Smooth muscle cell of bladder (primary cell): Measurements from ENCODE around the gene ACSS1. TPM values are rescaled to one million over a fixed set of nuclear protein-coding genes. Genes with fewer than 3 reads are reported as not detected.

Source experiments
- total RNA-seq: library from RNA; depleted of rRNA; stranded (reverse); fragments of >200 nt; gene quantifications from 2 replicates; pipeline ENCODE4 v1.2.3, GENCODE V29; 2014

Gene ACSS1
- 3.6 and 5.5 TPM in 2 replicates for total RNA-seq

DNA sequence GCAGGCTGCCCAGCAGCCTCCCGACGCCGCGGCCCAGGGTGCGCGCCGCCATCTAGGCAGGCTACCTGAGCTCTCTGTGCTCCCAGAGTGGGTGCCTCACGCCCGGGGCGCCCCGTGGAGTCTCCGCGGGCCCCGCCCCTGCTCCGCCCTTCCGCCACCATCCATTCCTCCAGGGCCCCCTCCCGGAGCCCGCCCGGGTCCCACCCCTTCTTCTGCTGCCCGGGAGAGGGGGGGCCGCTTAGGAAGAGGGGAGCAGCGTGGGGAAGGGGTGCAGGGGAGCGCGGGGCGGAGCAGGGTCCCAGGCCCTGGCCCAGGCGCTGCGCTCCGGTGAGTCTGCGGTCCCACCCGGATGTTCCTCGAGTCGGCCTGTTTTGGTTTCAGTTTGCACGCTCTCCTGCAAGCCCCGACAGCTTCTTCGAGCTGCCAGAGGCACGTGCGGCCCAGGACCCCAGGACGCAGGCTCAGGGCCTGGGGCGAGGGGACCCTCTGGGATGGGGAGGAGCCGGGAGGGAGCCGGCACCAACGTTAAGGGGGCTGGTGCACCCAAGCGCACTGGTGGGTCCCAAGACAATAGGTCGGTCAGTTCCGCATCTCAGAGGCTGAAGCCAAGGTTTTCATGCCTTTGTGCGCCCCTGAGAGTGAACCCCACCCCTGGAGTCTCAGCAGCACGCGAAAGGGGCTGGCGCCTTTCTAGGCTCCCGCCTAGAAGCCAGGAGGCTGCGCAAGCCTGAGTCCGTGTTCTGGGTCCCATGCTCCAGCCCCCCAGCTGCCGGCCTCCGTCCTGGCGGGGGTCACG lies at the start of gene ACSS1:
TSS of gene ACSS1 (minus strand) at position 89 of the 796 bp plus-strand sequence. CDS start at position 52, 37 bp downstream.

DNA sequence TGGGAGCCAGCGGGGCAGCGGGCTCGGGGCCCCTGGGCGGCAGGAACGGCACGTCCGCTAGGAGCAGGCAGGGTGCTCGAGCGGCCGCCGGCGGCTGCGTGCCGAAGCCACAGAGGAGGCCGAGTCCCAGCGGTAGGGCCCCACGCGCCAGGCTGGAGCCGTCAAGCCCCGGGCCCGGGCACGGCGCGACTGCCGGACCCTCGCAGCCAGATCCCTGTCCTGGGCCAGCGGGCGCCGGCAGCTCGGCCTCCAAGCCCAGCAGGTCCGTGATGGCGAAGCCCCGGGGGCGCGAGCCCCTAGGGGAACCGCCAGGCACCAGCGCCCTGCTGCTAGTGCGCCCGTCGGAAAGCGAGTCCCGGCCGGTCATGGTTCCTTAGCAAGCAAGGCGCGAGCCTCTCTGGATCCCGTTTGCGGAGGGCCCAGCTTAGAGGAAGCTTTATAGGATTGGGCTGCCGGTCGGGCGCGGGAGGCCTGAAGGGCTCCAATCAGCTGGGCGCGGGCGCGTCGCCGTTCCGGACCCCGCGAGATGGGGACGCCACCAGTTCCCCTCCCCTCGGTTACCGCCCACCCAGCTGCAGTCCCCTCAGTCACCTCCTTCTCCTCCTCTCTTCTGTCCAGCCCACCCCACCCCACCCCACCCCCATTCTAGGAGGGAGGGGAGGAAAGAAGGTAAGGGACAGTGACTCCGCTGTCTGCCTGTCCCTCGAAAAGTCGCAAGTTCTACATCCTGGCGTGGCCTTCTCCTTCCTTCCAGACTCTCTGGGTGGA lies 24.0 kb upstream of the ACSS1 start, which contains the start of gene VSX1:
TSS of gene VSX1 (minus strand) at position 412 of the 768 bp plus-strand sequence. CDS start at position 367, 45 bp downstream.

DNA sequence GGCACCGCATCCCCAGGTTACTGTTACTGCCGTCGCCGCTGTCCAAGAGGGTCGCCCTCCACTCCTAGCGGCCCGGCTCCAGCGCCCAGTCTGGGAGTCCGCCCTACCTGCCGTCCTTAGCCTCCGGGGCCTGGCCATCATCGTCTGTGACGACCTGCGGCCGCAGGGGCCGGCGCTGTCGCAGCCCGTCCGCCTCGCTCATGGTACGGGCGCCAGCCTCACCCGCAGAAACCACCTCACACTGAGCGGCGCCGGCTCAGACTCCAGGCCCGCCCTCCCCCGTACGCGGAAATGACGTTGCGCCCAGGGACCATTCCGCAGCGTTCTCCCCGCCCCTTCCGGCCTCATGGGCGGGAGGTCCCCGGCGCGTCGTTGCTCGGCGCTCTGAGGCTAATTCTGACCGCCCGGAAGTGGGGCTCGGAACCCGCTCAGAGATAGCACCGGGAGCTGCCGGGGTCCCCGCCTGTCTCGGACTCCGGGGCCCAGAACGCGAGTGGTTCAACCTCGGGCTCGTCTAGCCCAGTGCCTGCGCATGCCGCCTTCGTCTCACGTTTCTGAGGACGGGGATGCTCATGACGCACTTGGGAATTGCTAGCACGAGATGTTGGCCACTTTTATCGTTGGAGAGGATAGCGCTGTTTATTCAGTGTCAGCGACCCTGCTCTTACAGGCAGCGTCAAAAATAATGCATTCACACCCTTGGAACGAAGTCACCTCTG lies 65.3 kb downstream of the ACSS1 start, which contains the start of gene APMAP:
TSS of gene APMAP (minus strand) at position 265 of the 719 bp plus-strand sequence. CDS start at position 202, 63 bp downstream.

Other genes with a start within 250 kb of the ACSS1 start
- not detected in 2 replicates for gene CST7, start 108.9 kb downstream of the ACSS1 start, total RNA-seq
- 125 and 141 TPM in 2 replicates for gene APMAP, start 65.4 kb downstream of the ACSS1 start, total RNA-seq
- gene VSX1, start 24.0 kb upstream of the ACSS1 start, total RNA-seq: not detected in 2 replicates
- gene ENTPD6, start 137.6 kb upstream of the ACSS1 start, total RNA-seq: 44.5 and 64.3 TPM in 2 replicates
- gene PYGB, start 189.9 kb upstream of the ACSS1 start, total RNA-seq: 60.2 and 73.7 TPM in 2 replicates